ENCODE data around the gene STIL.

Gene STIL

DNA sequence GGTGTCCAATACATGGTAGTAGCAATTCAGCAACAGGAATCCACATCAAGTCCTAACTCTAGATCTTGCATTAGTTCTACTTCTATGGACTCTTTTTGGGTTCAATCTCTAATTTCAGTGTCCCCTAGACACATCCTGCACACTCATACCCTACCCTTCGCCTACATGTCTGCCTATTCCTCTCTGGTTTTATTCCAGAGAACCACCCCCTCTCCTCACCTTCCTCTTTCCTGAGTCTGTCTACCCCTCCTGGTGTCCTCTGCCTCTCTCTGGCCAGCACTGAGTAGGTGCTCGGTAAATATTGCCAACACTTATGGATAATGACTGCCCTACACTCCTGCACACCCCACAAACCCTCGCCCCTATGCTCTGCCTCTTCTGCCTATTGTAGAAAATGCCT is 91.5 kb downstream of the STIL start:
- H3K4me3 ChIP-seq (ENCODE audit: low read depth, low read length), result no peak overlapping the region
- DNase-seq (ENCODE audit: low read depth), result no peak
- TF ChIP-seq POLR2A (IDR thresholded peaks at IDR 0.05; ENCODE audit: extremely low read depth, insufficient read length) (no peak), MYC (IDR thresholded peaks at IDR 0.05; ENCODE audit: low read depth, low read length) (no peak)
- TF ChIP-seq, protein P1, sequence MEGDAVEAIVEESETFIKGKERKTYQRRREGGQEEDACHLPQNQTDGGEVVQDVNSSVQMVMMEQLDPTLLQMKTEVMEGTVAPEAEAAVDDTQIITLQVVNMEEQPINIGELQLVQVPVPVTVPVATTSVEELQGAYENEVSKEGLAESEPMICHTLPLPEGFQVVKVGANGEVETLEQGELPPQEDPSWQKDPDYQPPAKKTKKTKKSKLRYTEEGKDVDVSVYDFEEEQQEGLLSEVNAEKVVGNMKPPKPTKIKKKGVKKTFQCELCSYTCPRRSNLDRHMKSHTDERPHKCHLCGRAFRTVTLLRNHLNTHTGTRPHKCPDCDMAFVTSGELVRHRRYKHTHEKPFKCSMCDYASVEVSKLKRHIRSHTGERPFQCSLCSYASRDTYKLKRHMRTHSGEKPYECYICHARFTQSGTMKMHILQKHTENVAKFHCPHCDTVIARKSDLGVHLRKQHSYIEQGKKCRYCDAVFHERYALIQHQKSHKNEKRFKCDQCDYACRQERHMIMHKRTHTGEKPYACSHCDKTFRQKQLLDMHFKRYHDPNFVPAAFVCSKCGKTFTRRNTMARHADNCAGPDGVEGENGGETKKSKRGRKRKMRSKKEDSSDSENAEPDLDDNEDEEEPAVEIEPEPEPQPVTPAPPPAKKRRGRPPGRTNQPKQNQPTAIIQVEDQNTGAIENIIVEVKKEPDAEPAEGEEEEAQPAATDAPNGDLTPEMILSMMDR (IDR thresholded peaks at IDR 0.05; ENCODE audit: low read depth, low read length), result no peak
- TF ChIP-seq, protein P2, sequence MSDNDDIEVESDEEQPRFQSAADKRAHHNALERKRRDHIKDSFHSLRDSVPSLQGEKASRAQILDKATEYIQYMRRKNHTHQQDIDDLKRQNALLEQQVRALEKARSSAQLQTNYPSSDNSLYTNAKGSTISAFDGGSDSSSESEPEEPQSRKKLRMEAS (IDR thresholded peaks at IDR 0.05; ENCODE audit: low read depth, low read length), result no peak

DNA sequence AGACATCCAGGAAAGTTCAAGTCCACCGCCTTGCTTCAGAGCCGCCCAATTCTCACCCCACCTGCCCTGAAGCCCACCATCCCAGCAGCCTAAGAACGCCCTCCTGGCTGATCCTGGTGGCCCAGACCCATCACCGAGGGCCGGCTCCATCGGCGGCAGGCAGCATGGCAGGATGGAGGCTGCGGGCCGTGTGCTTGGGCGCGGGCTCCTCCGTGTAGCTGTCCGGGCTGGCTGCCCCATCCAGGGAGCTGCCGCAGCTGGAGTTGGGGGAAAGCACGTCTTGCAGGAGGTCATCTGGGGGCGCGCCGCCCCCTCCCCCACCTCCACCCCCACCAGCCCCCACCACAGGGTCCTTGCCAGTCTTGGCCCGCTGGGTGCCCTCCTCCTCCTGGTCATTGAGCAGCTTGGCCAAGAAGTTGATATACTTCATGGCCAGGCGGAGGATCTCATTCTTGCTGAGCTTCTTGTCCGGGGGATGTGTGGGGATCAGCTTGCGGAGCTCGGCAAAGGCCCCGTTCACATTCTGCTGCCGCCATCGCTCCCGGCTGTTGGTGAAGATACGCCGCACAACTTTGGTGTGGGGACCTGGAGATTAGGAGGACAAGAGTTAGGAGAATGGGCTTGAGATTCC is 94.2 kb downstream of the STIL start:
- TF ChIP-seq, protein P2 (IDR thresholded peaks at IDR 0.05; ENCODE audit: low read depth, low read length), result no peak
- TF ChIP-seq POLR2A (IDR thresholded peaks at IDR 0.05; ENCODE audit: extremely low read depth, insufficient read length) (no peak), MYC (IDR thresholded peaks at IDR 0.05; ENCODE audit: low read depth, low read length) (no peak)
- TF ChIP-seq, protein P1 (IDR thresholded peaks at IDR 0.05; ENCODE audit: low read depth, low read length), result no peak
- H3K4me3 ChIP-seq (ENCODE audit: low read depth, low read length), result no peak overlapping the region
- DNase-seq (ENCODE audit: low read depth), result no peak

DNA sequence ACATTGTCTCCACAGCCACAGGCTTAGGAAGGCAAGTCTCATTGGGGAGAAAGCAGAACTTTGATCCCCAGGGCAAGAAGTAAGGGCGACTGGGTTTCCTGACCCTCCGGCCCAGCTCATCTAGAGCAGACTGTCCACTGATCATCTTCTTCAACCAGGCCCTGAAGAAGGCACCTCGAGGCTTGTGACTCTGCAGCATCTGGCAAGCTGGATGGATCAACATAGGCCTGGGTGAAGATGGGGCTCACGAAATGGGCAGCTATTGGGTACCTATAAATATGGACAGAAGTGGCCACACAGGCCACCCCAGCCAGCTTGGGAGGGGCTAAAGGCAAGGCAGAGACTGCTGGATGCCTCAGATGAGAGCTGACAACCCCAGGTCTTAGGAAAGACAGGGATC is 94.9 kb downstream of the STIL start:
- no peak for DNase-seq (ENCODE audit: low read depth)
- TF ChIP-seq POLR2A (IDR thresholded peaks at IDR 0.05; ENCODE audit: extremely low read depth, insufficient read length), result no peak
- no peak for TF ChIP-seq MYC (IDR thresholded peaks at IDR 0.05; ENCODE audit: low read depth, low read length)
- TF ChIP-seq, protein P2 (IDR thresholded peaks at IDR 0.05; ENCODE audit: low read depth, low read length), result no peak
- TF ChIP-seq, protein P1 (IDR thresholded peaks at IDR 0.05; ENCODE audit: low read depth, low read length), result no peak
- H3K4me3 ChIP-seq (ENCODE audit: low read depth, low read length), result no peak overlapping the region

DNA sequence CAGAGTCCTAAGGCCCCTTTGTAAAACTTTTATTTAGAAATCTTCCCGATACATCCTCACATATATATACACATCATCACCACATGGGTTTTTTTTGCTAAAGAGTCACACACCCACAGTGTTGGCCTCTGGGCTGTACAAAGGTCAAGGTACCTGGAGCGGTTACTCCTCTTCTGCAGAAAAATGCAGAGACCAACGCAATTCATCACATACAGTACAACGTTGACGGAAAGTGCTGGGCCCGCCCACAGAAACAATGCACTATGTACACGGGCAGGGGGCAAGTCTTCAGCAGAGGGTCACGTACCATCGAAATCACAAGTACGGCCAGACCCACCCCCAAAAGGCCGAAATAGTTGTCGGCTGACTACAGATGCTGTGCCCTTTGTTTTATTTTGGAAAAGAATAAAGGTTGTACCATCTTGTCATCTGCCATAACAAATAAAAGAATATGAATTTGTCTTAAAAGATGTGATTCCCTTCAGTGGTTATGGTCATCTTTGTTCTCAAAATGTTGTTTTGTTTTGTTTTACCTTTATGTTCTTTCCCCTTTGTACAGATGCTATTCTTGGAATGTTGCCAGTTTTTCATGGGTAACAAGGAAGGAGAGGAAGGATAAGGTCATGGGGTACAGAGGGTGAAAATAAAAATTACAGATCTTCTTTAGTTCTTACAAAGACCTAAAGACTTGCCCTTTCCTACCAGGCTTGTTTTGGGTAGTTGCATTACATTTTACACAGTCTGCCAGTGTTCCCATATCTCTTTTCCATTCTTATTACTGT is 97.5 kb downstream of the STIL start:
- TF ChIP-seq, protein P2 (IDR thresholded peaks at IDR 0.05; ENCODE audit: low read depth, low read length), result no peak
- TF ChIP-seq MYC (IDR thresholded peaks at IDR 0.05; ENCODE audit: low read depth, low read length), result no peak
- TF ChIP-seq, protein P1 (IDR thresholded peaks at IDR 0.05; ENCODE audit: low read depth, low read length), result no peak
- TF ChIP-seq POLR2A (IDR thresholded peaks at IDR 0.05; ENCODE audit: extremely low read depth, insufficient read length), result no peak
- DNase-seq (ENCODE audit: low read depth), result no peak

DNA sequence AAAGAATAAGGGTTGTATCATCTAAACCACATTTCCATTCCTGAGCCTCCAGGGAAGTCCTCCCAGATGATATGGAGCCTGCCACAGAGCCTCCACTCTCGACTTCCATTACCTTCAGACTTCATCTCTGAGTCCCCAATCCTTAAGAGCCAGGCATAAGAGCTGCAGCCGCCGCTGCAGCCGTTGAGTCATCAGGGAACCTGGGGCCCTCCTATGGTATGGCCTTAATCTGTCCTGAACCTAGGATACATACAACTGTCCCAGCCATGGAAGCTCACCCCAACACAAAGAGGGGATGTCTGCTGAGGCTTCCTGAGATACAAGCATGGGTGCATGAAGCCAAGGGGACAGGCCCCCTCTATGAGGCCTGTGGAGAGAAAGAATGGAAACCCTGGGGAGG is 98.2 kb downstream of the STIL start:
- no peak for DNase-seq (ENCODE audit: low read depth)
- TF ChIP-seq, protein P2 (IDR thresholded peaks at IDR 0.05; ENCODE audit: low read depth, low read length), result no peak
- TF ChIP-seq MYC (IDR thresholded peaks at IDR 0.05; ENCODE audit: low read depth, low read length) (no peak), POLR2A (IDR thresholded peaks at IDR 0.05; ENCODE audit: extremely low read depth, insufficient read length) (no peak)
- TF ChIP-seq, protein P1 (IDR thresholded peaks at IDR 0.05; ENCODE audit: low read depth, low read length), result no peak
- H3K4me3 ChIP-seq (ENCODE audit: low read depth, low read length), result no peak overlapping the region

More for the DNA sequence above, 97.5 kb downstream of the STIL start:
- H3K4me3 ChIP-seq (ENCODE audit: low read depth, low read length), result no peak overlapping the region
